Gastrocnemius medialis (tissue), 4 donors: ENCODE data around the gene KCTD16. TPM values are rescaled to one million over a fixed set of nuclear protein-coding genes. Genes with fewer than 3 reads are reported as not detected.

Experiments used
- ATAC-seq, 2 donors: fragments of 150-250 bp; one replicate each; pipeline ENCODE4 v1.9.1; 2016
- DNase-seq, 2 donors: peaks; one replicate each; pipeline ENCODE4 v3.0.0-alpha.2; 2019
- H3K27ac ChIP-seq, 4 donors: fragments of 200-600 bp; sonication (generic); 1 replicate in 1 of 4; 2 replicates in 3 of 4; pipeline ENCODE4 v1.5.1; 2016 to 2018; ENCODE audit warnings: mild to moderate bottlenecking in 2 of 4, moderate library complexity in 1 of 4
- H3K27me3 ChIP-seq, 3 donors: fragments of 200-600 bp; sonication (generic) in 2 of 3; 1 replicate in 1 of 3; 2 replicates in 2 of 3; pipeline versions ENCODE4 v1.5.1 to v1.6.0; 2016 to 2019; ENCODE audit warnings: mild to moderate bottlenecking in 1 of 3, moderate library complexity in 1 of 3
- H3K36me3 ChIP-seq, 2 donors: fragments of 200-600 bp; sonication (generic) in 1 of 2; one replicate each; pipeline ENCODE4 v1.5.1; 2017 to 2018
- H3K4me1 ChIP-seq, 2 donors: fragments of 200-600 bp; sonication (generic) in 1 of 2; one replicate each; pipeline ENCODE4 v1.5.1; 2016 to 2017; ENCODE audit warnings: mild to moderate bottlenecking in 2 of 2
- H3K4me3 ChIP-seq, 4 donors: fragments of 200-600 bp; sonication (generic) in 3 of 4; 1 replicate in 1 of 4; 2 replicates in 3 of 4; pipeline ENCODE4 v1.5.1; 2016 to 2019; ENCODE audit warnings: mild to moderate bottlenecking in 2 of 4
- H3K9me3 ChIP-seq, 3 donors: fragments of 200-600 bp; sonication (generic) in 2 of 3; 1 replicate in 1 of 3; 2 replicates in 2 of 3; pipeline ENCODE4 v1.5.1; 2016 to 2019
- POLR2A ChIP-seq, 2 donors: fragments of 450-650 bp; IDR thresholded peaks; one replicate each; pipeline ENCODE4 v1.6.1; 2017; ENCODE audit warnings: antibody characterized with exemption in 2 of 2, mild to moderate bottlenecking in 2 of 2, moderate library complexity in 2 of 2
- in situ Hi-C, 4 donors: fragments of 200-750 bp; cut with MboI; loops; one replicate each; pipeline versions ENCODE4 v1.15.0 to v1.8.0; 2017; ENCODE audit warnings: low sequenced_read_pairs in 4 of 4
- intact Hi-C: fragments of 100-400 bp; cut with DNase I; formaldehyde crosslinking; loops from one replicate; pipeline ENCODE4 v1.15.1; 2023; ENCODE audit warnings: low total_unique reads
- total RNA-seq, 4 donors: library from RNA; depleted of rRNA; stranded (reverse); fragments of >200 nt; gene quantifications; one replicate each; pipeline versions ENCODE4 v1.1.0 to v1.2.3, GENCODE V29; 2016
- TF ChIP-seq, protein P1 (sequence below), 5 experiments: fragments of 450-650 bp in 3 of 5; fragments of 200-600 bp in 2 of 5; sonication (generic) in 2 of 5; IDR thresholded peaks in 4 of 5; conservative IDR thresholded peaks in 1 of 5; 1 replicate in 4 of 5; 2 replicates in 1 of 5; pipeline ENCODE4 v1.5.1; 2016 to 2019; ENCODE audit warnings: antibody characterized with exemption in 5 of 5, mild to moderate bottlenecking in 3 of 5, moderate library complexity in 3 of 5

KCTD16 gene
- total RNA-seq, 4 donors from 2014 or later, result 0.02 TPM; not detected in 3

DNA sequence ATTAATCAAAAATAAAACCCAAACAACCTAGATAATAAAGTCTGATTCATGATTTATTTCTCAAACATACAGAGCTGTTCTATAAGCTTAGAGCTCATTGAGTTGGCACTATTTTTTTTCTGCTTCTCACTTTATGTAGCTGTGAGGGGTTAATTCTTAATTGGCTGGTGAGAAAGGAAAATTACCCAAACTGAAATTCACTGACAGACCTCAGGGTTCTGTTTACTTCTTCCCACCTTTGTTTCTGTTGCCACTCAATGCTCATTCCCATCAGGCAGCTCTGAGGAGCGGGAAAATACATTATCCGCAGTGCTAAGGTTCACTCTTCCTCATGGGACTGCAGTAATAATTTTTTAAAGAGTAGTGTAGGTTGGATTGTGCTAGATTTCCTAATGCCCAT, 139.9 kb downstream of the KCTD16 start:
- in situ Hi-C loops (no loop called here), intact Hi-C loops (no loop called here)
- H3K9me3 ChIP-seq, result no peaks in the 10 kb centered on the region
- no peak overlapping the region for H3K4me3 ChIP-seq
- DNase-seq (no peak), ATAC-seq (no peak)
- H3K27ac ChIP-seq, result no peak overlapping the region
- no peaks in the 10 kb centered on the region for H3K36me3 ChIP-seq
- TF ChIP-seq, protein P1, sequence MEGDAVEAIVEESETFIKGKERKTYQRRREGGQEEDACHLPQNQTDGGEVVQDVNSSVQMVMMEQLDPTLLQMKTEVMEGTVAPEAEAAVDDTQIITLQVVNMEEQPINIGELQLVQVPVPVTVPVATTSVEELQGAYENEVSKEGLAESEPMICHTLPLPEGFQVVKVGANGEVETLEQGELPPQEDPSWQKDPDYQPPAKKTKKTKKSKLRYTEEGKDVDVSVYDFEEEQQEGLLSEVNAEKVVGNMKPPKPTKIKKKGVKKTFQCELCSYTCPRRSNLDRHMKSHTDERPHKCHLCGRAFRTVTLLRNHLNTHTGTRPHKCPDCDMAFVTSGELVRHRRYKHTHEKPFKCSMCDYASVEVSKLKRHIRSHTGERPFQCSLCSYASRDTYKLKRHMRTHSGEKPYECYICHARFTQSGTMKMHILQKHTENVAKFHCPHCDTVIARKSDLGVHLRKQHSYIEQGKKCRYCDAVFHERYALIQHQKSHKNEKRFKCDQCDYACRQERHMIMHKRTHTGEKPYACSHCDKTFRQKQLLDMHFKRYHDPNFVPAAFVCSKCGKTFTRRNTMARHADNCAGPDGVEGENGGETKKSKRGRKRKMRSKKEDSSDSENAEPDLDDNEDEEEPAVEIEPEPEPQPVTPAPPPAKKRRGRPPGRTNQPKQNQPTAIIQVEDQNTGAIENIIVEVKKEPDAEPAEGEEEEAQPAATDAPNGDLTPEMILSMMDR (IDR thresholded peaks at IDR 0.05 in 4 of 5, conservative IDR thresholded peaks at IDR 0.05 in 1 of 5), result no peak
- TF ChIP-seq POLR2A (IDR thresholded peaks at IDR 0.05), result no peak
- H3K27me3 ChIP-seq, result no peaks in the 10 kb centered on the region
- H3K4me1 ChIP-seq, result no peaks in the 10 kb centered on the region

- no peak for TF ChIP-seq POLR2A (IDR thresholded peaks at IDR 0.05)
- TF ChIP-seq, protein P1 (IDR thresholded peaks at IDR 0.05 in 4 of 5, conservative IDR thresholded peaks at IDR 0.05 in 1 of 5), result no peak
- in situ Hi-C loops, result no loop called here
- Histone ChIP-seq H3K27me3 (no peaks in the 10 kb centered on the region), H3K27ac (no peak overlapping the region), H3K36me3 (no peaks in the 10 kb centered on the region), H3K9me3 (no peaks in the 10 kb centered on the region), H3K4me1 (no peaks in the 10 kb centered on the region), H3K4me3 (no peak overlapping the region)
- DNase-seq, result no peak
- intact Hi-C loops, result no loop called here
- no peak for ATAC-seq
Observed at GRCh38 chr5:144313147-144313726, 142.6 kb downstream of the KCTD16 start.

DNA sequence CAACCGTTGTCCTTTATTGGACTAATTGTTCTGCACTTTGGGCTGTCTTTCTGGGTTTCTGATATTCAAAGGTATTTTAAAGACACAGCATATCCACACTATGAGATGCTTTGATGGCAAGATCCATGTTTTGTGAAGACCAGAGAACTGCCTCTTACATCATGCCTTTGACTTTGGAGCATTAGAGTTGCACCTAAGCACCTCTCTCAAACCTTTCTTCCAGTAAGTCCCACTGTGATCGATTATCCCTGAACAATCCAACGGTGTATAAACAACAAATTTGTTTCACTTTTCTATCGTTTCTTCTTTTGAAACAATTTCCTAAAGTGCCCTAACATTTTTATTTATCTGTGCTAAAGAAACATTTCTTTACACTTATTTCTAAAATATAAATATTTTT, 144.4 kb downstream of the KCTD16 start:
- DNase-seq, result no peak
- in situ Hi-C loops, result no loop called here
- TF ChIP-seq, protein P1 (IDR thresholded peaks at IDR 0.05 in 4 of 5, conservative IDR thresholded peaks at IDR 0.05 in 1 of 5), result no peak
- TF ChIP-seq POLR2A (IDR thresholded peaks at IDR 0.05), result no peak
- H3K36me3 ChIP-seq, result no peaks in the 10 kb centered on the region
- ATAC-seq, result no peak
- H3K27ac ChIP-seq, result no peak overlapping the region
- no peak overlapping the region for H3K4me3 ChIP-seq
- no peaks in the 10 kb centered on the region for H3K9me3 ChIP-seq
- no peaks in the 10 kb centered on the region for H3K27me3 ChIP-seq
- H3K4me1 ChIP-seq, result no peaks in the 10 kb centered on the region
- intact Hi-C loops, result no loop called here

GRCh38 chr5:144315994-144316634, 145.4 kb downstream of the KCTD16 start:
- no peak for DNase-seq
- no peaks in the 10 kb centered on the region for H3K36me3 ChIP-seq
- no peaks in the 10 kb centered on the region for H3K9me3 ChIP-seq
- H3K27ac ChIP-seq, result no peak overlapping the region
- in situ Hi-C loops, result no loop called here
- TF ChIP-seq, protein P1 (IDR thresholded peaks at IDR 0.05 in 4 of 5, conservative IDR thresholded peaks at IDR 0.05 in 1 of 5), result no peak
- no peak for TF ChIP-seq POLR2A (IDR thresholded peaks at IDR 0.05)
- intact Hi-C loops, result no loop called here
- no peak overlapping the region for H3K4me3 ChIP-seq
- ATAC-seq, result no peak
- H3K4me1 ChIP-seq, result no peaks in the 10 kb centered on the region
- no peaks in the 10 kb centered on the region for H3K27me3 ChIP-seq
